ENCODE results near the gene KDM4C. TPM values are rescaled to one million over a fixed set of nuclear protein-coding genes. Genes with fewer than 3 reads are reported as not detected.

Gene KDM4C
- total RNA-seq, 2 donors from 2014 or later, result 66.2 to 68.7 TPM

GRCh38 chr9:6870650-6871477, 113.1 kb downstream of the KDM4C start:
- no peak overlapping the region for H3K4me3 Mint-ChIP-seq
- ATAC-seq, result no peak
- H3K9me3 Mint-ChIP-seq, result no peaks in the 10 kb centered on the region
- H3K27me3 Mint-ChIP-seq, result no peaks in the 10 kb centered on the region
- H3K27ac Mint-ChIP-seq, result peak overlapping the region in 1 of 2 donors; percentile 18
- DNase-seq (ENCODE audit: low spot score), result no peak
- H3K4me1 Mint-ChIP-seq (ENCODE audit: low read depth in 2 of 2), result peaks cover 43 to 59% of the 10 kb centered on the region in 2 donors
- H3K36me3 Mint-ChIP-seq, result peaks cover 4% of the 10 kb centered on the region

- peak overlapping the region in 1 of 2 donors; percentile 48 for H3K27ac Mint-ChIP-seq
- no peaks in the 10 kb centered on the region for H3K9me3 Mint-ChIP-seq
- H3K4me3 Mint-ChIP-seq, result peak overlapping the region; percentile 18
- ATAC-seq (peak; percentile 63 to 88), DNase-seq (ENCODE audit: low spot score) (no peak)
- no peaks in the 10 kb centered on the region for H3K27me3 Mint-ChIP-seq
- peaks cover 59 to 60% of the 10 kb centered on the region in 2 donors for H3K4me1 Mint-ChIP-seq (ENCODE audit: low read depth in 2 of 2)
- H3K36me3 Mint-ChIP-seq, result no peaks in the 10 kb centered on the region
These were observed 116.1 kb downstream of the KDM4C start for GRCh38 chr9:6873857-6874256.

- no peak for DNase-seq (ENCODE audit: low spot score)
- H3K27me3 Mint-ChIP-seq, result no peaks in the 10 kb centered on the region
- H3K9me3 Mint-ChIP-seq, result no peaks in the 10 kb centered on the region
- no peak overlapping the region for H3K4me3 Mint-ChIP-seq
- no peak for ATAC-seq
- H3K27ac Mint-ChIP-seq, result no peak overlapping the region
- no peaks in the 10 kb centered on the region for H3K36me3 Mint-ChIP-seq
- peaks cover 47% of the 10 kb centered on the region in 2 donors for H3K4me1 Mint-ChIP-seq (ENCODE audit: low read depth in 2 of 2)
These were observed 118.6 kb downstream of the KDM4C start for GRCh38 chr9:6876195-6876894.

GRCh38 chr9:6877671-6878161, 119.9 kb downstream of the KDM4C start:
- no peak for DNase-seq (ENCODE audit: low spot score)
- H3K4me1 Mint-ChIP-seq (ENCODE audit: low read depth in 2 of 2), result peaks cover 35 to 42% of the 10 kb centered on the region in 2 donors
- no peak for ATAC-seq
- no peak overlapping the region for H3K4me3 Mint-ChIP-seq
- H3K36me3 Mint-ChIP-seq, result no peaks in the 10 kb centered on the region
- H3K9me3 Mint-ChIP-seq, result no peaks in the 10 kb centered on the region
- H3K27ac Mint-ChIP-seq, result no peak overlapping the region
- no peaks in the 10 kb centered on the region for H3K27me3 Mint-ChIP-seq

DNA sequence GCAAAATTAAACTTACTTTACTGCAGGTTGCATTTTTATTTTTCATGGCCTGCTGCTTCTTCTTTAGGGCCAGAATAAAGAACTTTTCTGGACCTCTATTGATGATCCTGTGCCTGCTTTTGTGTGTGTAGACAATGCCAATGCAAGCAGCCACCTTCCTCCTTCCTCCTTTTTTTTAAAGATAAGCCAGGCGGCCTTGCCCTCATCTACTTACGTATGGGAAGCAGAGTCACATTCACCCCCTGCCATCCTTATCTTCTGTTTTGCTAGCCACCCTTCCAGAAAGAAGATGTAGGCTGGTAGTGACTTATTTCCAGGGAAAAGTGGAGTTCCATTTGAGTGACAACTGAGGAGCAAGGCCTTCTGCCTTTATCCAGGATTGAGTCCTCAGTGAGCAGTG, 122.9 kb downstream of the KDM4C start:
- Mint-ChIP-seq H3K27ac (no peak overlapping the region), H3K27me3 (no peaks in the 10 kb centered on the region), H3K4me1 (ENCODE audit: low read depth in 2 of 2) (peaks cover 33 to 40% of the 10 kb centered on the region in 2 donors), H3K4me3 (no peak overlapping the region), H3K36me3 (no peaks in the 10 kb centered on the region), H3K9me3 (no peaks in the 10 kb centered on the region)
- no peak for DNase-seq (ENCODE audit: low spot score)
- ATAC-seq, result no peak

GRCh38 chr9:6884101-6884500, 126.3 kb downstream of the KDM4C start:
- H3K9me3 Mint-ChIP-seq, result no peaks in the 10 kb centered on the region
- H3K4me1 Mint-ChIP-seq (ENCODE audit: low read depth in 2 of 2), result peaks cover 23 to 26% of the 10 kb centered on the region in 2 donors
- H3K27ac Mint-ChIP-seq, result no peak overlapping the region
- no peak overlapping the region for H3K4me3 Mint-ChIP-seq
- no peak for ATAC-seq
- DNase-seq (ENCODE audit: low spot score), result no peak
- no peaks in the 10 kb centered on the region for H3K27me3 Mint-ChIP-seq
- peaks cover 10% of the 10 kb centered on the region for H3K36me3 Mint-ChIP-seq

GRCh38 chr9:6884990-6885389, 127.2 kb downstream of the KDM4C start:
- Mint-ChIP-seq H3K4me1 (ENCODE audit: low read depth in 2 of 2) (peaks cover 29 to 32% of the 10 kb centered on the region in 2 donors), H3K36me3 (peaks cover 12% of the 10 kb centered on the region), H3K9me3 (no peaks in the 10 kb centered on the region), H3K27ac (peak overlapping the region in 1 of 2 donors; percentile 6), H3K4me3 (no peak overlapping the region), H3K27me3 (no peaks in the 10 kb centered on the region)
- ATAC-seq (no peak), DNase-seq (ENCODE audit: low spot score) (no peak)

GRCh38 chr9:6887051-6887450, 129.3 kb downstream of the KDM4C start:
- no peak for ATAC-seq
- Mint-ChIP-seq H3K27ac (no peak overlapping the region), H3K36me3 (peaks cover 12% of the 10 kb centered on the region), H3K4me1 (ENCODE audit: low read depth in 2 of 2) (peaks cover 37 to 41% of the 10 kb centered on the region in 2 donors), H3K27me3 (no peaks in the 10 kb centered on the region), H3K9me3 (no peaks in the 10 kb centered on the region), H3K4me3 (no peak overlapping the region)
- no peak for DNase-seq (ENCODE audit: low spot score)

DNA sequence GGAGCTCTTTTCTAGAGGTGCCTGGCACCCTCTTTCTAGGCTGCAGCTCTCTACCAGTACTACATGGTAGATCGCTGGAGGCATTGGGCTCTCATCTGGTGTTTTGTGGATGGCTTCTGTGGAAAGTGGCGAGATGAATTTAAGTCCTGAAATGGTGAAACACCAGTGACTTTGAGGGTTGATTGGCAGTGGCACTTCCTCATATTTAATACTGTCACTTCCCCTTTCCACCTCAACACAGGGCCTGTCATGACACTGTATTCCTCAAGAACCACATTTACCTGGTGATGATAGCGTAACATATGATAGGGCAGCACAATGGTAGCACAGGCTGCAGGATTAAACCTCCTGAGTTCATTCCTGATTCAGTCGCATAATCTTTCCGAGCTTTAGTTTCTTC, 132.1 kb downstream of the KDM4C start:
- peaks cover 41 to 45% of the 10 kb centered on the region in 2 donors for H3K4me1 Mint-ChIP-seq (ENCODE audit: low read depth in 2 of 2)
- DNase-seq (ENCODE audit: low spot score) (no peak), ATAC-seq (no peak)
- H3K27ac Mint-ChIP-seq, result peak overlapping the region in 1 of 2 donors; percentile 74
- H3K36me3 Mint-ChIP-seq, result peaks cover 16% of the 10 kb centered on the region
- no peaks in the 10 kb centered on the region for H3K27me3 Mint-ChIP-seq
- no peaks in the 10 kb centered on the region for H3K9me3 Mint-ChIP-seq
- no peak overlapping the region for H3K4me3 Mint-ChIP-seq

- DNase-seq (ENCODE audit: low spot score), result no peak
- Mint-ChIP-seq H3K9me3 (no peaks in the 10 kb centered on the region), H3K27ac (peak overlapping the region in 1 of 2 donors; percentile 62), H3K36me3 (peaks cover 11% of the 10 kb centered on the region), H3K4me3 (peak overlapping the region; percentile 68), H3K27me3 (no peaks in the 10 kb centered on the region), H3K4me1 (ENCODE audit: low read depth in 2 of 2) (peaks cover 49% of the 10 kb centered on the region in 2 donors)
- ATAC-seq, result peak in 1 of 2 donors; percentile 27
These were observed 135.8 kb downstream of the KDM4C start for GRCh38 chr9:6893350-6894131.

GRCh38 chr9:6894135-6894534, 136.4 kb downstream of the KDM4C start:
- no peak for DNase-seq (ENCODE audit: low spot score)
- no peaks in the 10 kb centered on the region for H3K27me3 Mint-ChIP-seq
- H3K27ac Mint-ChIP-seq, result peak overlapping the region in 1 of 2 donors; percentile 62
- no peaks in the 10 kb centered on the region for H3K9me3 Mint-ChIP-seq
- H3K4me1 Mint-ChIP-seq (ENCODE audit: low read depth in 2 of 2), result peaks cover 49% of the 10 kb centered on the region in 2 donors
- peak; percentile 83 to 93 for ATAC-seq
- H3K36me3 Mint-ChIP-seq, result peaks cover 6% of the 10 kb centered on the region
- peak overlapping the region; percentile 68 for H3K4me3 Mint-ChIP-seq

- DNase-seq (ENCODE audit: low spot score), result no peak
- H3K27me3 Mint-ChIP-seq, result no peaks in the 10 kb centered on the region
- peaks cover 5% of the 10 kb centered on the region for H3K36me3 Mint-ChIP-seq
- H3K9me3 Mint-ChIP-seq, result no peaks in the 10 kb centered on the region
- no peak overlapping the region for H3K27ac Mint-ChIP-seq
- H3K4me1 Mint-ChIP-seq (ENCODE audit: low read depth in 2 of 2), result peaks cover 36 to 38% of the 10 kb centered on the region in 2 donors
- no peak overlapping the region for H3K4me3 Mint-ChIP-seq
- no peak for ATAC-seq
These were observed 138.0 kb downstream of the KDM4C start for GRCh38 chr9:6895754-6896153.

DNA sequence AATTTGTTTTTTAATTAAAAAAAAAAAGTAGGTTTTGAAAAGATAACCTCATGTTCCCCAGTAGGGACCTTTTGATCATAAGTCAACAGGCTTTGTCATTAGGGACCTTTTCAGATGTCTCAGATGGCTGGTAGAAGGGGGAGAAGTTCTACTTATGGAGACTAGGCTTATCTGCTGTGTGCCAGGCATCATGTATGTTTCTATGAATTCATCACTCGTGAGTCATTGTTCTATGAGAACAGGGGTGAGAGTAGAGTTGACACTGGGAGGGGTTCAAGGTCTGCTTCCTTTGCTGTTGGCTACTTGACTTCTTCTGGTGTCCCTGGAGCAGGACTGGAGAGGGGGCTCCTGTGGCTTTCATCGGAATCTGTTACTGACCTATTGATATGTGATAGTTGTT, 138.8 kb downstream of the KDM4C start:
- H3K4me3 Mint-ChIP-seq, result no peak overlapping the region
- H3K9me3 Mint-ChIP-seq, result no peaks in the 10 kb centered on the region
- peaks cover 41 to 42% of the 10 kb centered on the region in 2 donors for H3K4me1 Mint-ChIP-seq (ENCODE audit: low read depth in 2 of 2)
- H3K27ac Mint-ChIP-seq, result no peak overlapping the region
- ATAC-seq, result peak in 1 of 2 donors; percentile 49
- H3K36me3 Mint-ChIP-seq, result peaks cover 5% of the 10 kb centered on the region
- no peak for DNase-seq (ENCODE audit: low spot score)
- no peaks in the 10 kb centered on the region for H3K27me3 Mint-ChIP-seq

Data from natural killer cell treated with Interleukin-12 subunit alpha and Interleukin-12 subunit beta and Interleukin-15 and Interleukin-18, amount 100 ng/mL, for 72 hours (primary cell).